Spleen (tissue), 11 donors: ENCODE measurements around the gene GATA3. TPM values are rescaled to one million over a fixed set of nuclear protein-coding genes. Genes with fewer than 3 reads are reported as not detected.

Source experiments
- DNase-seq: peaks from one replicate; pipeline ENCODE4 v3.0.0-alpha.2; 2020
- H3K27ac ChIP-seq, 8 donors: fragments of 200-600 bp; sonication (generic) in 7 of 8; 1 replicate in 4 of 8; 2 replicates in 4 of 8; pipeline versions ENCODE4 v1.5.0 to v1.8.0; 2016 to 2021; ENCODE audit warnings: inconsistent platforms in 4 of 8, mild to moderate bottlenecking in 4 of 8, moderate library complexity in 1 of 8
- H3K27me3 ChIP-seq, 7 donors: fragments of 200-600 bp; sonication (generic) in 6 of 7; replicated peaks in 1 of 7; 1 replicate in 4 of 7; 2 replicates in 3 of 7; pipeline versions ENCODE4 v1.5.0 to v1.8.0; 2016 to 2021; ENCODE audit warnings: inconsistent platforms in 3 of 7, mild to moderate bottlenecking in 1 of 7
- H3K36me3 ChIP-seq, 6 donors: fragments of 200-600 bp; sonication (generic) in 5 of 6; 1 replicate in 4 of 6; 2 replicates in 2 of 6; pipeline versions ENCODE4 v1.5.0 to v1.8.0; 2016 to 2021; ENCODE audit warnings: inconsistent platforms in 2 of 6
- H3K4me1 ChIP-seq, 6 donors: fragments of 200-600 bp; sonication (generic) in 5 of 6; 1 replicate in 3 of 6; 2 replicates in 3 of 6; pipeline versions ENCODE4 v1.5.0 to v1.8.0; 2016 to 2021; ENCODE audit warnings: inconsistent platforms in 3 of 6
- H3K4me3 ChIP-seq, 8 donors: fragments of 200-600 bp; sonication (generic) in 7 of 8; 1 replicate in 4 of 8; 2 replicates in 4 of 8; pipeline versions ENCODE4 v1.5.0 to v1.8.0; 2016 to 2021; ENCODE audit warnings: inconsistent platforms in 4 of 8, mild to moderate bottlenecking in 4 of 8, moderate library complexity in 2 of 8
- H3K9me3 ChIP-seq, 8 donors: fragments of 200-600 bp; sonication (generic) in 7 of 8; 1 replicate in 4 of 8; 2 replicates in 4 of 8; pipeline versions ENCODE4 v1.5.0 to v1.8.0; 2016 to 2021; ENCODE audit warnings: inconsistent platforms in 4 of 8
- POLR2A ChIP-seq, 3 donors: fragments of 450-650 bp; IDR thresholded peaks; one replicate each; pipeline ENCODE4 v1.5.1; 2017; ENCODE audit warnings: antibody characterized with exemption in 3 of 3, mild to moderate bottlenecking in 1 of 3
- POLR2AphosphoS5 ChIP-seq, 3 donors: sonication (generic); formaldehyde crosslinking; IDR thresholded peaks; one replicate each; pipeline ENCODE4 v1.5.1; 2017; ENCODE audit warnings: antibody characterized with exemption in 3 of 3
- WGBS, 5 donors: extraction: QIAGEN DNeasy Blood & Tissue Kit in 3 of 5; methylation state at CpG; one replicate each; pipeline versions ENCODE4 v1.1.5 to v1.1.7; 2013 to 2018; 5-methylcytosine and 5-hydroxymethylcytosine counted together
- intact Hi-C: fragments of 100-400 bp; cut with DNase I; formaldehyde crosslinking; loops from one replicate; pipeline ENCODE4 v1.15.0; 2023; ENCODE audit warnings: low total_unique reads
- polyA plus RNA-seq, 3 donors: library from polyadenylated mRNA; stranded (reverse); fragments of 200-250 nt; gene quantifications; one replicate each; pipeline ENCODE4 v1.2.1, GENCODE V29; 2013
- total RNA-seq, 7 donors: library from RNA; depleted of rRNA in 3 of 7; stranded (reverse); fragments of >200 nt in 3 of 7; fragmentation: NEBNext Ultra II Directional in 4 of 7; extraction: Animal tissue kit (Norgen Biotek cat#: 25700) in 4 of 7; gene quantifications; one replicate each; pipeline versions ENCODE4 v1.1.0 to v1.2.1, GENCODE V29; 2016 to 2021
- TF ChIP-seq, protein P1 (sequence below), 11 experiments: fragments of 200-600 bp in 7 of 11; fragments of 450-650 bp in 4 of 11; sonication (generic) in 4 of 11; IDR thresholded peaks in 8 of 11; conservative IDR thresholded peaks in 3 of 11; 1 replicate in 7 of 11; 2 replicates in 4 of 11; pipeline versions ENCODE4 v1.4.0 to v1.8.0; 2016 to 2021; ENCODE audit warnings: antibody characterized with exemption in 11 of 11, inconsistent platforms in 4 of 11, mild to moderate bottlenecking in 1 of 11
- donor health status: healthy with polysubstance abuse.
- donor health status: DM: no; HTN: no; CAD: no; lungs with moderate emphysema.
- donor health status: DM: no; HTN: no; CAD: no.
- donor health status: Bipolar disorder and iron deficiency.
- donor health status: healthy.
- donor health status: DM: no; HTN: no; CAD: no.
- donor health status: DM: yes; HTN: yes; CAD: no.

GATA3 gene
- total and polyA plus RNA-seq, 10 donors, result 2.2 to 15.4 (median 6.0) TPM

DNA sequence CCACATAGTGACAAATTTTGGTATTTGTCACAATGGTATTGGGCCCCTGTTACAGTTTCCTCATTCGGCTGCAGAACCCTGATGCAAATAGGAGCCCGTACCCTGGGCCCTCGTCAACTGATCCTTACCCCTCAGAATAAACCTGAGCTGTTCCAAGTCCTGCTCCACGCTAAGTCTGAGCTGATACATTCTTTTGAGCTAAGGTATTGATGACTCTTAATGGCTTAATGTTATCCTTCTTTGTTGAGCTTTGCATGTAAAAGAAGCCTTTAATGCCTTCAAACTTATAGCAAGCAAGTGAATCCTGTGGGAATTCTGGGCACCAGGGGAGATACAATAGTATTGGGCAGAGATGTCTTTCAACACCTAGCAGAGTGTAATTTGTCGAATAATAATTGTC lies 31.8 kb downstream of the GATA3 start:
- H3K4me1 ChIP-seq, result peaks cover 0 to 14% (median 3%) of the 10 kb centered on the region in 6 donors
- peaks cover 0 to 4% (median 0%) of the 10 kb centered on the region in 7 donors for H3K27me3 ChIP-seq
- intact Hi-C loops, result no loop called here
- H3K27ac ChIP-seq, result no peak overlapping the region
- no peaks in the 10 kb centered on the region for H3K9me3 ChIP-seq
- TF ChIP-seq POLR2A (IDR thresholded peaks at IDR 0.05) (no peak), POLR2AphosphoS5 (IDR thresholded peaks at IDR 0.05) (no peak)
- TF ChIP-seq, protein P1, sequence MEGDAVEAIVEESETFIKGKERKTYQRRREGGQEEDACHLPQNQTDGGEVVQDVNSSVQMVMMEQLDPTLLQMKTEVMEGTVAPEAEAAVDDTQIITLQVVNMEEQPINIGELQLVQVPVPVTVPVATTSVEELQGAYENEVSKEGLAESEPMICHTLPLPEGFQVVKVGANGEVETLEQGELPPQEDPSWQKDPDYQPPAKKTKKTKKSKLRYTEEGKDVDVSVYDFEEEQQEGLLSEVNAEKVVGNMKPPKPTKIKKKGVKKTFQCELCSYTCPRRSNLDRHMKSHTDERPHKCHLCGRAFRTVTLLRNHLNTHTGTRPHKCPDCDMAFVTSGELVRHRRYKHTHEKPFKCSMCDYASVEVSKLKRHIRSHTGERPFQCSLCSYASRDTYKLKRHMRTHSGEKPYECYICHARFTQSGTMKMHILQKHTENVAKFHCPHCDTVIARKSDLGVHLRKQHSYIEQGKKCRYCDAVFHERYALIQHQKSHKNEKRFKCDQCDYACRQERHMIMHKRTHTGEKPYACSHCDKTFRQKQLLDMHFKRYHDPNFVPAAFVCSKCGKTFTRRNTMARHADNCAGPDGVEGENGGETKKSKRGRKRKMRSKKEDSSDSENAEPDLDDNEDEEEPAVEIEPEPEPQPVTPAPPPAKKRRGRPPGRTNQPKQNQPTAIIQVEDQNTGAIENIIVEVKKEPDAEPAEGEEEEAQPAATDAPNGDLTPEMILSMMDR (IDR thresholded peaks at IDR 0.05 in 8 of 11, conservative IDR thresholded peaks at IDR 0.05 in 3 of 11), result no peak
- DNase-seq, result no peak
- 86 to 93% (median 91%) methylated on average over 5 of the region's 5 CpGs for WGBS, 5 donors
- no peak overlapping the region for H3K4me3 ChIP-seq
- H3K36me3 ChIP-seq, result peaks cover 0 to 2% (median 0%) of the 10 kb centered on the region in 6 donors

DNA sequence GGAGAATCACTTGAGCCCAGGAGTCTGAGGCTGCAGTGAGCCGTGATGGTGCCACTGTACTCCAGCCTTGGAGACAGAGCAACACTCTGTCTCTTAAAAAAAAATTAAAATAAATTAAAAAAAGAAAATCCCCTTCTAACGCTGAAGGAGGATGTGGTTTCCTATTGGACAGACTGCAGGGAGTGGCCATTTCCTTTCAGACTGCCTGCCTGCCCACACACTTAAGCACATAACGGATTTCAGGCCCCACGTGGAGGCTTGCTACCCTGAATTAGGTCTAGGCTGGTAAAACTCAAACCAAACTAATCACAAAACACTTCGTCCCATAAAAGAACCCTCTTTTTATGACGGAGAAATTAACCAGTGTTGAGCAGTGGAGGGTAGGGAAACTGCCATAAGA lies 34.0 kb downstream of the GATA3 start:
- intact Hi-C loops, result no loop called here
- no peaks in the 10 kb centered on the region for H3K36me3 ChIP-seq
- no peak for DNase-seq
- no peaks in the 10 kb centered on the region for H3K27me3 ChIP-seq
- H3K9me3 ChIP-seq, result no peaks in the 10 kb centered on the region
- H3K27ac ChIP-seq, result no peak overlapping the region
- H3K4me3 ChIP-seq, result no peak overlapping the region
- peaks cover 0 to 14% (median 3%) of the 10 kb centered on the region in 6 donors for H3K4me1 ChIP-seq
- TF ChIP-seq POLR2A (IDR thresholded peaks at IDR 0.05) (no peak), POLR2AphosphoS5 (IDR thresholded peaks at IDR 0.05) (no peak)
- TF ChIP-seq, protein P1 (IDR thresholded peaks at IDR 0.05 in 8 of 11, conservative IDR thresholded peaks at IDR 0.05 in 3 of 11), result no peak
- 12 to 25% (median 19%) methylated on average over 6 of the region's 6 CpGs for WGBS, 5 donors

DNA sequence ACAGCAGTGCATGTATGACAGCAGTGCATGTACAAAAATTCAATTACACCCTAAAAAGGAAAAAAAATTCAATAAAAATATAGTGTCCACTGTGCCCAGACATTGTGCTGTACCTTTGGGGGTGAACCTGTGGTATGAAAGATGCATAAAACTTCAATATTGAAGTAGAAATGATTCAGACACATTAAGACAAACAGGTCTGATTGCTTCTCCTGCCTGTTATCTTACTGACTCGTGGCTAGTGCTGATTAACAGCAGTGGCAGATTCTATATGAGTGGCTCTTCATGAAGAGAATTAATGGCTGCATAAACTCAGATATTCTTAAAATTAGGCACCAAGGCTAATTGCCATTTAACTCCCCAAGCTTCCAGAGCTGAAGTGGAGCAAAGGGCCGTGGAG lies 37.9 kb downstream of the GATA3 start:
- no peak for DNase-seq
- Histone ChIP-seq H3K36me3 (no peaks in the 10 kb centered on the region), H3K27me3 (no peaks in the 10 kb centered on the region), H3K27ac (no peak overlapping the region), H3K4me1 (peaks cover 0 to 14% (median 3%) of the 10 kb centered on the region in 6 donors), H3K9me3 (no peaks in the 10 kb centered on the region), H3K4me3 (no peak overlapping the region)
- TF ChIP-seq POLR2A (IDR thresholded peaks at IDR 0.05), result no peak
- TF ChIP-seq POLR2AphosphoS5 (IDR thresholded peaks at IDR 0.05), result no peak
- TF ChIP-seq, protein P1 (IDR thresholded peaks at IDR 0.05 in 8 of 11, conservative IDR thresholded peaks at IDR 0.05 in 3 of 11), result no peak
- intact Hi-C loops, result no loop called here
- WGBS, 5 donors, result 74 to 93% (median 80%) methylated on average over 2 of the region's 2 CpGs

DNA sequence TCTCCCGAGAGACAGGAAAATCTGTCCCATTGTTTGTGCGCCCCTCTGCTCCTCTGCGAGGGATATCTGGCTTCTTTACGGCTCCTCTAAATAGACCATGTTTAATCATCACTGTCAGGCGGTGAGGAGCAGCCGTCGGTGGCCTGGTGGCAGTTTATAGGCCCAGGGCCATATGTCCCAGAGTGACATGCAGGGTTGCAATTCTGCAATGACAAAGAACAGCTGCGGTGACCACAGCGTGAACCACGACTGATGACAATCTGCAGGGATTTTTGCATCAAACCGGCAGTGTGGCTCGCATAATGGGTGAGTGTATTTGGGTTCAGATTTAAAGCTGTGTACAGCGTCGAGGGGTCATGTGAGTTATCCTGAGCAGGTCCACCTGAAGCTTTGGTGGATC lies 41.5 kb downstream of the GATA3 start:
- no peak for TF ChIP-seq POLR2A (IDR thresholded peaks at IDR 0.05)
- TF ChIP-seq, protein P1 (IDR thresholded peaks at IDR 0.05 in 8 of 11, conservative IDR thresholded peaks at IDR 0.05 in 3 of 11), result no peak
- no peak for TF ChIP-seq POLR2AphosphoS5 (IDR thresholded peaks at IDR 0.05)
- no peaks in the 10 kb centered on the region for H3K27me3 ChIP-seq
- 68 to 83% (median 76%) methylated on average over 14 of the region's 14 CpGs for WGBS, 5 donors
- H3K36me3 ChIP-seq, result no peaks in the 10 kb centered on the region
- no peak for DNase-seq
- no peak overlapping the region for H3K4me3 ChIP-seq
- H3K9me3 ChIP-seq, result no peaks in the 10 kb centered on the region
- H3K27ac ChIP-seq, result no peak overlapping the region
- no peaks in the 10 kb centered on the region for H3K4me1 ChIP-seq
- intact Hi-C loops, result no loop called here
